OCI-LY1 (cell line): ENCODE data around the gene DGKB.

ENCODE experiments used
- CTCF ChIP-seq: fragments of 200-600 bp; sonication (generic), shearing (Covaris generic); IDR thresholded peaks from 2 replicates; pipeline ENCODE4 v1.5.1; 2017; ENCODE audit warnings: mild to moderate bottlenecking, antibody characterized with exemption, low read length, moderate library complexity, mixed read lengths
- EZH2 ChIP-seq: fragments of 200-600 bp; sonication (generic), shearing (Covaris generic); IDR thresholded peaks from 2 replicates; pipeline ENCODE4 v1.8.0; 2017; ENCODE audit warnings: borderline replicate concordance, mixed run types, mild to moderate bottlenecking, antibody characterized with exemption, low read length, moderate library complexity, mixed read lengths

DNA sequence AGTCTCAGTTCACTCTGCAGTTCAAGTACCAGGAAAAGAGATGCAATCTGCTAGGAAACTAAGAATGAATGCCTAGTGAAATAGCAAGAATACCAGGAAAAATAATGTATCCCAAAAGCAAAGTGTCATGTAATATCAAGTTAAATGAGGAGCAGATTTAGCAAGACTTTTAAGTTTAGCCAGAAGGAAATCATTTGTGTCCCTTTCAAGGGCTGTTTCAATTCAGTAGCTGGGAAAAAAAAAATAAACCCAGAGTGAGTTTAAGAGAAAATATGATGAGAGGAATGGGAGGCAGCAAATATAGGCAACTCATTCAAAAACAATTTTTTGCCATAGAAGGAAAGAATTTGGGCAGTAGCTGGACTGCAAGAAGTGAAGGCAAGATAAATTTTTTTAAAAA lies 135.8 kb downstream of the DGKB start:
- TF ChIP-seq CTCF (no peak), EZH2 (no peak)
